DOHH2 (cell line): Measurements from ENCODE around the gene SLC29A4.
"Not testable (repeated sequence)": the region's sequence is repeated elsewhere in the genome, so short reads cannot be mapped to it uniquely, and the experiment has no call there.

ENCODE experiments used
- H3F3A ChIP-seq: fragments of 200-600 bp; sonication (generic), shearing (Covaris generic); 2 replicates; pipeline ENCODE4 v1.6.0; 2016; ENCODE audit warnings: antibody characterized with exemption, mild to moderate bottlenecking; ENCODE audit not compliant: control insufficient read depth, insufficient read depth
- H3K27ac ChIP-seq: fragments of 200-600 bp; sonication (generic); 2 replicates; pipeline ENCODE4 v1.5.1; 2014; ENCODE audit warnings: low read depth, mild to moderate bottlenecking, low read length, moderate library complexity
- H3K27me3 ChIP-seq: fragments of 200-600 bp; sonication (generic); 2 replicates; pipeline ENCODE4 v1.6.1; 2014; ENCODE audit warnings: mild to moderate bottlenecking, low read length, mixed read lengths; ENCODE audit not compliant: control insufficient read depth
- H3K36me3 ChIP-seq: fragments of 200-600 bp; sonication (generic); 2 replicates; pipeline ENCODE4 v1.6.1; 2014; ENCODE audit warnings: mild to moderate bottlenecking, low read length, moderate library complexity, mixed read lengths; ENCODE audit not compliant: control insufficient read depth
- H3K4me1 ChIP-seq: fragments of 200-600 bp; sonication (generic); 2 replicates; pipeline ENCODE4 v1.6.1; 2014; ENCODE audit warnings: mild to moderate bottlenecking, low read length, mixed read lengths; ENCODE audit not compliant: control insufficient read depth
- H3K4me2 ChIP-seq: fragments of 200-600 bp; sonication (generic); 2 replicates; pipeline ENCODE4 v1.6.0; 2014; ENCODE audit warnings: mild to moderate bottlenecking, low read length, moderate library complexity
- H3K4me3 ChIP-seq: fragments of 200-600 bp; sonication (generic); 2 replicates; pipeline ENCODE4 v1.5.1; 2014; ENCODE audit warnings: mild to moderate bottlenecking, low read length, mixed read lengths
- H3K79me2 ChIP-seq: fragments of 200-600 bp; sonication (generic); 2 replicates; pipeline ENCODE4 v1.6.1; 2014; ENCODE audit warnings: mild to moderate bottlenecking, low read length, mixed read lengths; ENCODE audit not compliant: control insufficient read depth
- H3K9me2 ChIP-seq: fragments of 200-600 bp; sonication (generic); replicated peaks from 2 replicates; pipeline ENCODE4 v1.6.1; 2014; ENCODE audit warnings: mild to moderate bottlenecking, low read length, mixed read lengths; ENCODE audit not compliant: control insufficient read depth
- H3K9me3 ChIP-seq: fragments of 200-600 bp; sonication (generic); 2 replicates; pipeline ENCODE4 v1.6.1; 2014; ENCODE audit warnings: antibody characterized with exemption, low read length, mixed read lengths; ENCODE audit not compliant: control insufficient read depth, insufficient read depth
- H4K20me1 ChIP-seq: fragments of 200-600 bp; sonication (generic); 2 replicates; pipeline ENCODE4 v1.6.0; 2014; ENCODE audit warnings: low read depth, mild to moderate bottlenecking, antibody characterized with exemption, low read length, moderate library complexity; ENCODE audit not compliant: control insufficient read depth, insufficient read depth
- CTCF ChIP-seq: fragments of 200-600 bp; sonication (generic); IDR thresholded peaks from one replicate; pipeline ENCODE4 v1.5.1; 2014; ENCODE audit warnings: antibody characterized with exemption, mild to moderate bottlenecking, low read depth, low read length; ENCODE audit not compliant: poor library complexity, severe bottlenecking
- EZH2phosphoT487 ChIP-seq: fragments of 200-600 bp; sonication (generic); IDR thresholded peaks from 2 replicates; pipeline ENCODE4 v1.6.1; 2017; ENCODE audit warnings: borderline replicate concordance, mild to moderate bottlenecking, antibody characterized with exemption, low read length, moderate library complexity, mixed read lengths

The SLC29A4 gene

GRCh38 chr7:5255832-5256231 is 26.9 kb upstream of the SLC29A4 start:
- H3K27me3 ChIP-seq = no peaks in the 10 kb centered on the region
- H3K4me3 ChIP-seq = no peak overlapping the region
- no peaks in the 10 kb centered on the region for H3F3A ChIP-seq
- no peaks in the 10 kb centered on the region for H3K79me2 ChIP-seq
- H3K9me3 ChIP-seq = no peaks in the 10 kb centered on the region
- no peak overlapping the region for H3K27ac ChIP-seq
- no peak overlapping the region for H3K4me2 ChIP-seq
- no peaks in the 10 kb centered on the region for H4K20me1 ChIP-seq
- no peak for TF ChIP-seq EZH2phosphoT487
- no peak for TF ChIP-seq CTCF
- no peaks in the 10 kb centered on the region for H3K9me2 ChIP-seq
- no peaks in the 10 kb centered on the region for H3K36me3 ChIP-seq
- no peaks in the 10 kb centered on the region for H3K4me1 ChIP-seq

- H3K27ac ChIP-seq, H3K9me2 ChIP-seq, H3K4me1 ChIP-seq, H3K79me2 ChIP-seq, H3F3A ChIP-seq, H3K36me3 ChIP-seq, H3K9me3 ChIP-seq, H3K27me3 ChIP-seq, H4K20me1 ChIP-seq, H3K4me3 ChIP-seq, H3K4me2 ChIP-seq: not testable (repeated sequence)
Measured at GRCh38 chr7:5260530-5261068, 22.1 kb upstream of the SLC29A4 start.

- not testable (repeated sequence) for H3K9me3 ChIP-seq, H3K4me1 ChIP-seq, H3K4me2 ChIP-seq, H4K20me1 ChIP-seq, H3K79me2 ChIP-seq, H3F3A ChIP-seq, H3K36me3 ChIP-seq, H3K9me2 ChIP-seq, H3K27me3 ChIP-seq, H3K4me3 ChIP-seq, H3K27ac ChIP-seq
Measured at GRCh38 chr7:5263066-5263465, 19.7 kb upstream of the SLC29A4 start.

- no peaks in the 10 kb centered on the region for H3F3A ChIP-seq
- no peak overlapping the region for H3K4me3 ChIP-seq
- H3K36me3 ChIP-seq = no peaks in the 10 kb centered on the region
- 0 out of 2 replicates have a peak, but pooled peaks cover 2% of the 10 kb centered on the region for H4K20me1 ChIP-seq
- no peaks in the 10 kb centered on the region for H3K79me2 ChIP-seq
- TF ChIP-seq CTCF = no peak
- no peak for TF ChIP-seq EZH2phosphoT487
- 0 out of 2 replicates have a peak, but pooled peaks cover 2% of the 10 kb centered on the region for H3K27me3 ChIP-seq
- no peak overlapping the region for H3K27ac ChIP-seq
- no peaks in the 10 kb centered on the region for H3K4me1 ChIP-seq
- H3K9me3 ChIP-seq = no peaks in the 10 kb centered on the region
- H3K4me2 ChIP-seq = no peak overlapping the region
- no peaks in the 10 kb centered on the region for H3K9me2 ChIP-seq
Measured at GRCh38 chr7:5265320-5266190, 17.2 kb upstream of the SLC29A4 start.
